ENCODE measurements around the gene CADPS2.

- TF ChIP-seq CTCF (IDR thresholded peaks at IDR 0.05) (no peak), ZFX (IDR thresholded peaks at IDR 0.05; ENCODE audit: borderline replicate concordance) (no peak)
Observed at GRCh38 chr7:122412883-122413282, 473.4 kb downstream of the CADPS2 start.
